Stomach (tissue), 9 donors: ENCODE measurements around the gene KLHL22. TPM values are rescaled to one million over a fixed set of nuclear protein-coding genes. Genes with fewer than 3 reads are reported as not detected.

Experiments used
- DNase-seq, 2 donors: peaks; one replicate each; pipeline versions ENCODE4 v3.0.0 to v3.0.0-alpha.2; 2013 to 2019
- H3K27ac ChIP-seq, 5 donors: fragments of 200-600 bp in 4 of 5; sonication (generic) in 4 of 5; one replicate each; pipeline ENCODE4 v1.5.1; 2013 to 2019; ENCODE audit warnings: mild to moderate bottlenecking in 1 of 5, moderate library complexity in 1 of 5
- H3K27me3 ChIP-seq, 3 donors: fragments of 200-600 bp; sonication (generic); one replicate each; pipeline ENCODE4 v1.5.1; 2017 to 2019; ENCODE audit warnings: mixed run types in 1 of 3
- H3K36me3 ChIP-seq, 4 donors: fragments of 200-600 bp; sonication (generic); 1 replicate in 3 of 4; 2 replicates in 1 of 4; pipeline ENCODE4 v1.5.1; 2016 to 2019
- H3K4me1 ChIP-seq, 4 donors: fragments of 200-600 bp; sonication (generic); one replicate each; pipeline ENCODE4 v1.5.1; 2016 to 2019
- H3K4me3 ChIP-seq, 4 donors: fragments of 200-600 bp; sonication (generic) in 3 of 4; one replicate each; pipeline ENCODE4 v1.5.1; 2016 to 2019; ENCODE audit warnings: mild to moderate bottlenecking in 1 of 4
- H3K9me3 ChIP-seq, 4 donors: fragments of 200-600 bp; sonication (generic); one replicate each; pipeline ENCODE4 v1.5.1; 2016 to 2019
- CTCF ChIP-seq, 7 experiments: fragments of 450-650 bp in 4 of 7; fragments of 200-600 bp in 3 of 7; sonication (generic) in 3 of 7; IDR thresholded peaks; one replicate each; pipeline ENCODE4 v1.5.1; 2016 to 2019; ENCODE audit warnings: antibody characterized with exemption in 7 of 7, control low read depth in 2 of 7, mild to moderate bottlenecking in 1 of 7
- EP300 ChIP-seq: sonication (generic); formaldehyde crosslinking; IDR thresholded peaks from one replicate; pipeline ENCODE4 v1.6.1; 2017; ENCODE audit warnings: antibody characterized with exemption
- POLR2A ChIP-seq, 4 donors: fragments of 450-650 bp; IDR thresholded peaks; one replicate each; pipeline ENCODE4 v1.6.1; 2016; ENCODE audit warnings: antibody characterized with exemption in 4 of 4, control low read depth in 2 of 4, mild to moderate bottlenecking in 1 of 4, moderate library complexity in 1 of 4
- POLR2AphosphoS5 ChIP-seq, 3 donors: sonication (generic); formaldehyde crosslinking; IDR thresholded peaks; one replicate each; pipeline ENCODE4 v1.6.1; 2016; ENCODE audit warnings: antibody characterized with exemption in 3 of 3
- WGBS, 5 donors: extraction: QIAGEN DNeasy Blood & Tissue Kit in 3 of 5; methylation state at CpG; one replicate each; pipeline versions ENCODE4 v1.1.5 to v1.1.7; 2013 to 2018; 5-methylcytosine and 5-hydroxymethylcytosine counted together
- intact Hi-C: fragments of 100-400 bp; cut with DNase I; formaldehyde crosslinking; loops from one replicate; pipeline ENCODE4 v1.15.1; 2023; ENCODE audit warnings: low total_unique reads
- polyA plus RNA-seq, 3 donors: library from polyadenylated mRNA; stranded (reverse); fragments of 200-250 nt; gene quantifications; one replicate each; pipeline ENCODE4 v1.2.3, GENCODE V29; 2013
- total RNA-seq, 5 donors: library from RNA; depleted of rRNA; stranded (reverse); fragments of >200 nt; gene quantifications; one replicate each; pipeline versions ENCODE4 v1.1.0 to v1.2.3, GENCODE V29; 2014 to 2016
- donor health status: healthy with polysubstance abuse.
- donor health status: Bipolar disorder and iron deficiency.
- donor health status: healthy.

KLHL22 gene
- total and polyA plus RNA-seq, 8 donors: 7.0 to 26.5 (median 12.7) TPM

DNA sequence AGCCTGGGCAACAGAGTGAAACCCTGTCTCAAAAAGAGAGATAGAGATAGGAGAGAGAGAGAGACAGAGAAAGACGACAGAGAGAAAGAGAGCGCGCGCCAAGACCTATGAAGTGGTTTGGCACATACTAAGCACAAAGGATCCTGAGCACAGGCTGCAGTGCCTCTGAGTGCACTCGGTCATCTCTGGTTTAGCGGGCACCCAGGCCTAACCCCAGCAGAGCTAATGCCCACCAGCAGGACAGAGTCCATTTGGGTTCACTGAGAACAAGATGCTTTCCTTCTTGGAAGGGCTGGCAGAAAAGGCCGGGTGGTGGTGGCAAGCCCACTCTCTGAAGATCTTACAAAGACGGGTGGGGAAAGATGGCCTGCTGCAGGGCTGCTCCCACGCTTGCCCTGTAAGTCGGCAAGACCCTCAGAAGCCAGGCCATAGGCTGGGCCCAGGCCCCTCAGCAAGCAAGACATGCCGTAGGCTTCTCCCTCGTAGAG lies 61.3 kb downstream of the KLHL22 start:
- Histone ChIP-seq H3K9me3 (no peaks in the 10 kb centered on the region), H3K27ac (no peak overlapping the region), H3K36me3 (peaks cover 0 to 12% (median 8%) of the 10 kb centered on the region in 4 donors), H3K4me1 (peaks cover 48 to 81% (median 65%) of the 10 kb centered on the region in 4 donors), H3K4me3 (no peak overlapping the region), H3K27me3 (peaks cover 0 to 97% (median 62%) of the 10 kb centered on the region in 3 donors)
- intact Hi-C loops: no loop called here
- 89 to 96% (median 92%) methylated on average over 12 of the region's 12 CpGs for WGBS, 5 donors
- DNase-seq: no peak
- TF ChIP-seq POLR2AphosphoS5 (IDR thresholded peaks at IDR 0.05) (no peak), CTCF (IDR thresholded peaks at IDR 0.05) (no peak), EP300 (no peak), POLR2A (IDR thresholded peaks at IDR 0.05) (no peak)

- Histone ChIP-seq H3K4me1 (peaks cover 53 to 82% (median 65%) of the 10 kb centered on the region in 4 donors), H3K27me3 (peaks cover 0 to 98% (median 62%) of the 10 kb centered on the region in 3 donors)
- 59 to 80% (median 69%) methylated on average over 3 to 4 of the region's 4 CpGs for WGBS, 5 donors
Measured at GRCh38 chr22:20433686-20434241, 61.8 kb downstream of the KLHL22 start.

DNA sequence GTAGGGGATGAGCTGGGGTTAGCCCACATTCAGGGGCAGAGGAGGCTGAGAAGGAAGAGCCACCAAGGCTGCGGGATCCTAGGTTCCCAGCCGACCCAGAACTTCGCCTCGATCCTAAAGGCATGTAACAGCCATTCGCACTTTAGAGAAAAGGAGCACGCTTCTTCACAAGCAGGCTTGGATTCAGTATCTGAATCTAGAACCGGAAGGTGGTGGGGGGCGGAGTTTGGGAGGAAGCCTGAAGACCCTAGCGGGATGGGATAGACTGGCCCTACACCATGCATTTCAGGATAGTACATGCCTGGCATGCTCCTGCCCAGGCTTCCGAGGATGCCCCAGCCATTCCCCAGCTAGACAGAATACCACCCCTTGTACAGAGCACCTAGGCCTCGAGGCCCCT lies 62.4 kb downstream of the KLHL22 start:
- Histone ChIP-seq H3K4me1 (peaks cover 51 to 78% (median 61%) of the 10 kb centered on the region in 4 donors), H3K27me3 (peaks cover 0 to 98% (median 61%) of the 10 kb centered on the region in 3 donors), H3K9me3 (no peaks in the 10 kb centered on the region), H3K4me3 (no peak overlapping the region), H3K36me3 (peaks cover 0 to 21% (median 17%) of the 10 kb centered on the region in 4 donors), H3K27ac (no peak overlapping the region)
- 91 to 97% (median 95%) methylated on average over 6 to 11 of the region's 11 CpGs for WGBS, 5 donors
- TF ChIP-seq CTCF (IDR thresholded peaks at IDR 0.05): no peak
- TF ChIP-seq EP300: no peak
- no peak for TF ChIP-seq POLR2AphosphoS5 (IDR thresholded peaks at IDR 0.05)
- TF ChIP-seq POLR2A (IDR thresholded peaks at IDR 0.05): no peak
- intact Hi-C loops: no loop called here
- no peak for DNase-seq

More at GRCh38 chr22:20433686-20434241, 61.8 kb downstream of the KLHL22 start:
- Histone ChIP-seq H3K4me3 (no peak overlapping the region), H3K9me3 (no peaks in the 10 kb centered on the region), H3K36me3 (peaks cover 0 to 18% (median 13%) of the 10 kb centered on the region in 4 donors), H3K27ac (no peak overlapping the region)
- intact Hi-C loops: no loop called here
- no peak for DNase-seq
- TF ChIP-seq POLR2A (IDR thresholded peaks at IDR 0.05): no peak
- TF ChIP-seq CTCF (IDR thresholded peaks at IDR 0.05): no peak
- TF ChIP-seq POLR2AphosphoS5 (IDR thresholded peaks at IDR 0.05): no peak
- no peak for TF ChIP-seq EP300

DNA sequence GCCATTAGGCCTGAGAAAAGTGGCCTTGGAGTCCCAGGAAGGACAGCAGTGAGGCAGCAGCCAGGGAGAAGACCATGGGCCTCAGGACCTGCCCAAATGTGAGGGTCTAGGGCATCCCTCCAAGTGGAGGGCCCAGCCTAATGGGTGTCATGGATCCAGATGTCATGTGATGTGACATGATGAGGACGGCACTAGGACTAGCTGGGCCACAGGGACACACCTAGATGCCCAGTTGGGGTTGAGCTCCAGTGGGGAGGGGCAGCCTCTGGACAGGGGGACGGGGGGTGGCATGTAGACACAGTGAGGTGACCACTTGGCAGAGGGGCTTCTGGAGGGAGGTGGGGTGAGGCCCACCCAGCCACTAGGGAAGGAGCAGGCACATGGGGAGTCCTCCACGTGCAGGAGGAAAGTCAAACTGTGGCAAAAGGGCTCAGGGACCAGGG lies 63.3 kb downstream of the KLHL22 start:
- peaks cover 47 to 71% (median 54%) of the 10 kb centered on the region in 4 donors for H3K4me1 ChIP-seq

More for the DNA sequence above, 63.3 kb downstream of the KLHL22 start:
- H3K9me3 ChIP-seq: no peaks in the 10 kb centered on the region
- peaks cover 0 to 96% (median 61%) of the 10 kb centered on the region in 3 donors for H3K27me3 ChIP-seq
- 58 to 88% (median 77%) methylated on average over 3 of the region's 3 CpGs for WGBS, 5 donors
- DNase-seq: no peak
- peaks cover 0 to 29% (median 21%) of the 10 kb centered on the region in 4 donors for H3K36me3 ChIP-seq
- intact Hi-C loops: no loop called here
- no peak overlapping the region for H3K27ac ChIP-seq
- no peak for TF ChIP-seq EP300
- TF ChIP-seq POLR2AphosphoS5 (IDR thresholded peaks at IDR 0.05): no peak
- TF ChIP-seq POLR2A (IDR thresholded peaks at IDR 0.05): no peak
- no peak for TF ChIP-seq CTCF (IDR thresholded peaks at IDR 0.05)
- no peak overlapping the region for H3K4me3 ChIP-seq
